H1 (cell line): ENCODE data around the gene UBAP2L. TPM values are rescaled to one million over a fixed set of nuclear protein-coding genes. Genes with fewer than 3 reads are reported as not detected.

Source experiments
- CTCF ChIA-PET: fragments of 300-600 bp; sonication (Branson Sonifier 250); formaldehyde crosslinking; loops from one replicate; lab custom pipeline; 2021; ENCODE audit not compliant: partially characterized antibody; lab: Charles Lee
- POLR2A ChIA-PET: fragments of 300-600 bp; sonication (Branson Sonifier 250); formaldehyde crosslinking; loops from one replicate; lab custom pipeline; 2021; ENCODE audit warnings: inconsistent platforms; ENCODE audit not compliant: partially characterized antibody; lab: Charles Lee
- DNase-seq, 2 experiments: peaks; one replicate each; pipeline versions ENCODE4 v3.0.0 to v3.0.0-alpha.2; 2010 to 2022; ENCODE audit warnings: low spot score in 2 of 2, low read depth in 1 of 2, mixed read lengths in 1 of 2
- FAIRE-seq: peaks from 2 replicates; lab custom pipeline; 2011; peaks lifted over from hg19 to GRCh38; lab: Jason Lieb, UNC
- H2AFZ ChIP-seq: 2 replicates; pipeline ENCODE4 v1.8.1; 2012; ENCODE audit warnings: low read length, inconsistent platforms
- H2AK5ac ChIP-seq: 2 replicates; pipeline ENCODE4 v1.6.1; 2013; ENCODE audit warnings: low read depth, low read length
- H2BK120ac ChIP-seq: replicated peaks from 2 replicates; pipeline ENCODE3; 2013; ENCODE audit warnings: low read depth, low read length, inconsistent platforms
- H2BK12ac ChIP-seq: 2 replicates; pipeline ENCODE4 v1.6.1; 2013; ENCODE audit warnings: low read depth, low read length
- H2BK15ac ChIP-seq: 2 replicates; pipeline ENCODE4 v1.6.1; 2013; ENCODE audit warnings: low read length
- H2BK20ac ChIP-seq: 2 replicates; pipeline ENCODE4 v1.6.1; 2013; ENCODE audit warnings: low read length
- H2BK5ac ChIP-seq: 2 replicates; pipeline ENCODE4 v1.6.1; 2013; ENCODE audit warnings: low read depth, low read length
- H3K14ac ChIP-seq: 2 replicates; pipeline ENCODE4 v1.6.1; 2013; ENCODE audit warnings: inconsistent platforms; ENCODE audit not compliant: insufficient read length
- H3K18ac ChIP-seq: 2 replicates; pipeline ENCODE4 v1.6.1; 2013; ENCODE audit warnings: low read length; ENCODE audit errors: extremely low read depth
- H3K23ac ChIP-seq: 2 replicates; pipeline ENCODE4 v1.6.1; 2013; ENCODE audit warnings: inconsistent platforms; ENCODE audit not compliant: insufficient read length
- H3K23me2 ChIP-seq: 2 replicates; pipeline ENCODE4 v1.6.1; 2013; ENCODE audit warnings: low read depth, low read length
- H3K27ac ChIP-seq: 2 replicates; pipeline ENCODE4 v1.6.1; 2011; ENCODE audit warnings: low read depth, low read length, inconsistent platforms
- H3K27me3 ChIP-seq, 4 experiments: replicated peaks in 1 of 4; 1 replicate in 1 of 4; 2 replicates in 3 of 4; pipeline versions ENCODE4 v1.6.1 to v1.8.1; 2011 to 2013; ENCODE audit warnings: low read length in 3 of 4, mild to moderate bottlenecking in 3 of 4, inconsistent platforms in 2 of 4, mixed read lengths in 2 of 4, moderate library complexity in 1 of 4; ENCODE audit not compliant: control insufficient read depth in 3 of 4, insufficient read depth in 3 of 4; ENCODE audit errors: extremely low read depth in 1 of 4
- H3K36me3 ChIP-seq, 4 experiments: 2 replicates each; pipeline versions ENCODE4 v1.6.1 to v1.8.1; 2011 to 2013; ENCODE audit warnings: mild to moderate bottlenecking in 4 of 4, low read length in 3 of 4, moderate library complexity in 2 of 4, control low read depth in 1 of 4, inconsistent platforms in 1 of 4; ENCODE audit not compliant: insufficient read depth in 4 of 4, control insufficient read depth in 2 of 4
- H3K4ac ChIP-seq: replicated peaks from 2 replicates; pipeline ENCODE3; 2013; ENCODE audit warnings: low read length, low read depth, mixed read lengths, inconsistent platforms; ENCODE audit not compliant: insufficient read length
- H3K4me1 ChIP-seq, 4 experiments: replicated peaks in 1 of 4; 1 replicate in 1 of 4; 2 replicates in 3 of 4; pipeline versions ENCODE4 v1.6.1 to v1.8.1; 2011 to 2013; ENCODE audit warnings: low read length in 3 of 4, inconsistent platforms in 2 of 4, mixed read lengths in 1 of 4; ENCODE audit not compliant: insufficient read depth in 4 of 4, control insufficient read depth in 3 of 4
- H3K4me2 ChIP-seq, 2 experiments: 2 replicates each; pipeline versions ENCODE4 v1.6.1 to v1.8.1; 2011 to 2013; ENCODE audit warnings: low read depth in 2 of 2, low read length in 2 of 2, control low read depth in 1 of 2, inconsistent platforms in 1 of 2, mild to moderate bottlenecking in 1 of 2; ENCODE audit not compliant: insufficient read depth in 1 of 2
- H3K4me3 ChIP-seq, 4 experiments: fragments of 200-600, 300-600 bp in 1 of 4; sonication (generic), shearing (Covaris generic), sonication (Bioruptor Twin) in 1 of 4; 2 replicates each; pipeline versions ENCODE4 v1.5.1 to v1.8.1; 2011 to 2016; ENCODE audit warnings: low read length in 4 of 4, low read depth in 3 of 4, control low read depth in 2 of 4, inconsistent platforms in 2 of 4, mild to moderate bottlenecking in 2 of 4, mixed read lengths in 1 of 4, moderate library complexity in 1 of 4; ENCODE audit not compliant: insufficient read depth in 2 of 4; ENCODE audit errors: extremely low read depth in 1 of 4
- H3K56ac ChIP-seq: replicated peaks from 2 replicates; pipeline ENCODE3; 2013; ENCODE audit warnings: low read depth, mild to moderate bottlenecking, mixed read lengths, low read length, inconsistent platforms; ENCODE audit not compliant: insufficient read length
- H3K79me1 ChIP-seq: 2 replicates; pipeline ENCODE4 v1.6.1; 2013; ENCODE audit warnings: low read depth, low read length, control low read depth
- H3K79me2 ChIP-seq, 2 experiments: 2 replicates each; pipeline versions ENCODE4 v1.6.1 to v1.8.1; 2012 to 2013; ENCODE audit warnings: low read length in 2 of 2, mild to moderate bottlenecking in 2 of 2, inconsistent platforms in 1 of 2; ENCODE audit not compliant: insufficient read depth in 2 of 2, control insufficient read depth in 1 of 2
- H3K9ac ChIP-seq, 4 experiments: replicated peaks in 1 of 4; 1 replicate in 1 of 4; 2 replicates in 3 of 4; pipeline versions ENCODE4 v1.6.1 to v1.8.1; 2011 to 2013; ENCODE audit warnings: low read depth in 3 of 4, low read length in 3 of 4, control low read depth in 2 of 4, mild to moderate bottlenecking in 2 of 4, moderate library complexity in 2 of 4, inconsistent platforms in 1 of 4; ENCODE audit errors: extremely low read depth in 1 of 4
- H3K9me3 ChIP-seq, 2 experiments: 2 replicates each; pipeline versions ENCODE4 v1.6.1 to v1.8.1; 2012 to 2013; ENCODE audit warnings: mild to moderate bottlenecking in 2 of 2, moderate library complexity in 2 of 2, control low read depth in 1 of 2, inconsistent platforms in 1 of 2, low read depth in 1 of 2, low read length in 1 of 2, mixed read lengths in 1 of 2; ENCODE audit not compliant: insufficient read depth in 2 of 2
- H4K20me1 ChIP-seq, 2 experiments: replicated peaks in 1 of 2; 2 replicates each; pipeline versions ENCODE3 to v1.8.1; 2011 to 2013; ENCODE audit warnings: inconsistent platforms in 2 of 2, low read length in 2 of 2, mild to moderate bottlenecking in 1 of 2; ENCODE audit not compliant: insufficient read depth in 2 of 2, control insufficient read depth in 1 of 2
- H4K5ac ChIP-seq: 2 replicates; pipeline ENCODE4 v1.6.1; 2013; ENCODE audit warnings: low read length, low read depth, mixed read lengths, inconsistent platforms; ENCODE audit not compliant: insufficient read length
- H4K8ac ChIP-seq: 2 replicates; pipeline ENCODE4 v1.8.0; 2013; ENCODE audit warnings: mild to moderate bottlenecking, moderate library complexity, low read length, inconsistent platforms; ENCODE audit not compliant: insufficient read depth; ENCODE audit errors: extremely low read depth
- H4K91ac ChIP-seq: replicated peaks from 2 replicates; pipeline ENCODE3; 2013; ENCODE audit warnings: low read length, mixed read lengths, inconsistent platforms; ENCODE audit not compliant: insufficient read length
- CBX5 ChIP-seq: fragments of 300-800, 300-1000 bp; sonication (generic); IDR thresholded peaks from 2 replicates; pipeline ENCODE4 v1.7.1; 2016; ENCODE audit warnings: antibody characterized with exemption, low read length, low read depth
- EP300 ChIP-seq, 2 experiments: IDR thresholded peaks; 1 replicate in 1 of 2; 2 replicates in 1 of 2; pipeline ENCODE4 v1.6.1; 2011 to 2012; ENCODE audit warnings: low read depth in 2 of 2, low read length in 2 of 2, mild to moderate bottlenecking in 2 of 2, borderline replicate concordance in 1 of 2, inconsistent platforms in 1 of 2, moderate library complexity in 1 of 2
- FOSL1 ChIP-seq: IDR thresholded peaks from 2 replicates; pipeline ENCODE4 v1.6.1; 2011; ENCODE audit warnings: mild to moderate bottlenecking, low read depth, low read length, moderate library complexity; ENCODE audit not compliant: insufficient read depth
- HDAC2 ChIP-seq, 2 experiments: fragments of 300-600 bp in 1 of 2; sonication (generic) in 1 of 2; IDR thresholded peaks; 2 replicates each; pipeline ENCODE4 v1.6.1; 2011 to 2012; ENCODE audit warnings: low read depth in 2 of 2, low read length in 2 of 2, mild to moderate bottlenecking in 2 of 2, moderate library complexity in 2 of 2, borderline replicate concordance in 1 of 2, inconsistent platforms in 1 of 2
- MAFK ChIP-seq: IDR thresholded peaks from 2 replicates; pipeline ENCODE4 v1.6.1; 2012; ENCODE audit warnings: low read depth, mild to moderate bottlenecking, improper control_type of control experiment, low read length
- PHF8 ChIP-seq: fragments of 200-600 bp; sonication (generic); conservative IDR thresholded peaks from 2 replicates; pipeline ENCODE4 v1.7.1; 2012; ENCODE audit warnings: low read depth, mild to moderate bottlenecking, inconsistent platforms, low read length, moderate library complexity
- POLR2A ChIP-seq, 2 experiments: IDR thresholded peaks; 1 replicate in 1 of 2; 2 replicates in 1 of 2; pipeline ENCODE4 v1.6.1; 2011; ENCODE audit warnings: low read depth in 2 of 2, low read length in 2 of 2, mild to moderate bottlenecking in 2 of 2; ENCODE audit errors: control extremely low read depth in 1 of 2
- RBBP5 ChIP-seq: IDR thresholded peaks from 2 replicates; pipeline ENCODE4 v1.7.1; 2012; ENCODE audit warnings: low read depth, mild to moderate bottlenecking, inconsistent platforms, low read length, moderate library complexity, borderline replicate concordance
- RXRA ChIP-seq: IDR thresholded peaks from 2 replicates; pipeline ENCODE4 v1.6.1; 2011; ENCODE audit warnings: low read depth, mild to moderate bottlenecking, low read length, moderate library complexity; ENCODE audit not compliant: insufficient read depth
- SIX5 ChIP-seq: IDR thresholded peaks from 2 replicates; pipeline ENCODE4 v1.6.1; 2011; ENCODE audit warnings: mild to moderate bottlenecking, low read depth, low read length
- TBP ChIP-seq: IDR thresholded peaks from 2 replicates; pipeline ENCODE4 v1.6.1; 2011; ENCODE audit warnings: low read depth, low read length, improper control_type of control experiment
- WGBS, 2 experiments: shearing (Covaris generic) in 1 of 2; methylation state at CpG; one replicate each; pipeline versions ENCODE4 v1.1.6 to v1.1.7; 2013 to 2015; ENCODE audit warnings: low lambda C conversion rate in 2 of 2, mixed read lengths in 2 of 2, inconsistent platforms in 1 of 2, low coverage in 1 of 2, missing lambda C conversion rate in 1 of 2; ENCODE audit not compliant: insufficient replicate concordance in 2 of 2, insufficient coverage in 1 of 2, insufficient read length in 1 of 2; ENCODE audit errors: extremely low coverage in 1 of 2, missing lambda C conversion rate in 1 of 2; 5-methylcytosine and 5-hydroxymethylcytosine counted together
- polyA plus RNA-seq, 7 experiments: library from polyadenylated mRNA; depleted of rRNA in 3 of 7; stranded (reverse) in 5 of 7; unstranded in 2 of 7; fragments of >200 nt in 5 of 7; fragments of 200-250 nt in 2 of 7; gene quantifications; 1 replicate in 5 of 7; 2 replicates in 1 of 7; 4 replicates in 1 of 7; pipeline versions ENCODE4 v1.2.1 to v1.2.3, GENCODE V29; 2011 to 2013; ENCODE audit warnings: missing spikeins in 2 of 7, mixed read lengths in 2 of 7
- total RNA-seq: library from RNA; stranded (reverse); fragmentation: NEBNext Ultra II Directional; extraction: Animal tissue kit (Norgen Biotek cat#: 25700); gene quantifications from 2 replicates; pipeline ENCODE4 v1.2.1, GENCODE V29; 2021

UBAP2L gene
- total and polyA plus RNA-seq, 2 of the 8 experiments (the other 6 are each of a cell fraction or from before 2014, with no cell fraction given), result 254 to 349 TPM

DNA sequence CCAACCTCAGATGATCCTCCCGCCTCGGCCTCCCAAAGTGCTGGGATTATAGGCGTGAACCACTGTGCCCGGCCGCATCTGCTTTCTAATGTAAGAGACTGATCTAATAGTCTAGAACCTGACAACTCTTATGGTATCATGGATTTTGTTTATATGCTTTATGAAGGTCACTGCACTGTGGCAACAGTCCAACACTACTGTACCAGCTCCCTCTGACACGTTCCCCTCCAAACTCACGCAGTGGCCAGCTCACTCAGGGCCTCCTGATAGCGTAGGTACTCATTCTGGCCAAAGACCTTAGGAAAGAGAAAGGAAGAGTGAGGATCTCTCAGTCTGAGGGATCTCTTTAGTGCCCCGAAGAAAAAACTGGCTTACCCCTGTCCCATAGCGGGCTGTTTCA, 8.7 kb upstream of the UBAP2L start:
- no peak overlapping the region for H2BK120ac ChIP-seq
- H3K9ac ChIP-seq, result no peak overlapping the region
- no peak overlapping the region for H2BK5ac ChIP-seq
- no peak overlapping the region for H4K8ac ChIP-seq
- peaks cover 0 to 3% of the 10 kb centered on the region in 2 experiments for H4K20me1 ChIP-seq
- no peak overlapping the region for H3K56ac ChIP-seq
- H2BK20ac ChIP-seq, result no peak overlapping the region
- no peak overlapping the region for H2BK12ac ChIP-seq
- H4K5ac ChIP-seq, result no peak overlapping the region
- H3K4me3 ChIP-seq, result no peak overlapping the region
- FAIRE-seq (no peak), DNase-seq (no peak)
- no peak overlapping the region for H4K91ac ChIP-seq
- H3K4me2 ChIP-seq, result no peak overlapping the region
- H3K27me3 ChIP-seq, result no peaks in the 10 kb centered on the region
- peaks cover 24 to 72% (median 49%) of the 10 kb centered on the region in 4 experiments for H3K36me3 ChIP-seq
- WGBS, 2 experiments, result 91% methylated on average over 10 of the region's 10 CpGs; no CpG with 5 or more reads in 1 of the 2 experiments
- H3K14ac ChIP-seq, result no peak overlapping the region
- peaks cover 0 to 13% of the 10 kb centered on the region in 2 experiments; a peak in 2 of 4 replicates for H3K79me2 ChIP-seq
- POLR2A ChIA-PET, result interaction anchor here (0.7 kb wide), 1 partner anchor 13 kb away, joined by 3 read pairs; no protein-coding TSS in a partner anchor
- H3K4me1 ChIP-seq, result no peaks in the 10 kb centered on the region
- H3K23me2 ChIP-seq, result no peaks in the 10 kb centered on the region
- H2BK15ac ChIP-seq, result no peak overlapping the region
- H2AFZ ChIP-seq, result no peak overlapping the region
- no peak overlapping the region for H3K18ac ChIP-seq
- no peak overlapping the region for H3K23ac ChIP-seq
- H2AK5ac ChIP-seq, result no peak overlapping the region
- CTCF ChIA-PET, result no interaction called here
- no peak overlapping the region for H3K4ac ChIP-seq
- no peaks in the 10 kb centered on the region; the same call in 1 of the 2 replicates for H3K79me1 ChIP-seq
- H3K9me3 ChIP-seq, result no peaks in the 10 kb centered on the region
- no peak overlapping the region for H3K27ac ChIP-seq
- TF ChIP-seq RXRA (no peak), HDAC2 (IDR thresholded peaks at IDR 0.05; ENCODE audit: borderline replicate concordance in 1 of 2, low read depth in 2 of 2, low read length in 2 of 2) (no peak), EP300 (IDR thresholded peaks at IDR 0.05; ENCODE audit: borderline replicate concordance in 1 of 2, low read depth in 2 of 2, low read length in 2 of 2) (no peak), FOSL1 (no peak), MAFK (no peak), RBBP5 (no peak), CBX5 (no peak), POLR2A (IDR thresholded peaks at IDR 0.05; ENCODE audit: control extremely low read depth in 1 of 2, low read depth in 2 of 2, low read length in 2 of 2) (no peak), PHF8 (no peak), SIX5 (no peak), TBP (no peak)
